GM21423 (cell line): Measurements from ENCODE around the gene ZMPSTE24.

Experiments used
- ATAC-seq: cut with Tn5 transposase; IDR thresholded peaks from one replicate; pipeline ENCODE4 v1.9.1; 2021; ENCODE audit warnings: mild to moderate bottlenecking, moderate library complexity; ENCODE audit not compliant: unreplicated experiment

The ZMPSTE24 gene

GRCh38 chr1:40303051-40303771, 45.2 kb downstream of the ZMPSTE24 start:
- no peak for ATAC-seq

- ATAC-seq = no peak
Observed at GRCh38 chr1:40303790-40304189, 45.8 kb downstream of the ZMPSTE24 start.

- no peak for ATAC-seq
Observed at GRCh38 chr1:40305451-40305850, 47.4 kb downstream of the ZMPSTE24 start.

GRCh38 chr1:40305871-40306270, 47.8 kb downstream of the ZMPSTE24 start:
- no peak for ATAC-seq

GRCh38 chr1:40306296-40306695, 48.3 kb downstream of the ZMPSTE24 start:
- ATAC-seq = no peak

- ATAC-seq = no peak
Observed at GRCh38 chr1:40307186-40307585, 49.1 kb downstream of the ZMPSTE24 start.

GRCh38 chr1:40308036-40308727, 50.1 kb downstream of the ZMPSTE24 start:
- ATAC-seq = no peak

- ATAC-seq = no peak
Observed at GRCh38 chr1:40309374-40310128, 51.5 kb downstream of the ZMPSTE24 start.

GRCh38 chr1:40310129-40310461, 52.1 kb downstream of the ZMPSTE24 start:
- ATAC-seq = no peak

GRCh38 chr1:40310983-40311642, 53.1 kb downstream of the ZMPSTE24 start:
- no peak for ATAC-seq

- no peak for ATAC-seq
Observed at GRCh38 chr1:40311692-40312091, 53.7 kb downstream of the ZMPSTE24 start.

GRCh38 chr1:40312238-40313205, 54.5 kb downstream of the ZMPSTE24 start:
- ATAC-seq = peak; percentile 53

GRCh38 chr1:40313329-40313957, 55.4 kb downstream of the ZMPSTE24 start:
- ATAC-seq = no peak

GRCh38 chr1:40313958-40314720, 56.1 kb downstream of the ZMPSTE24 start:
- no peak for ATAC-seq

- ATAC-seq = no peak
Observed at GRCh38 chr1:40314721-40315238, 56.7 kb downstream of the ZMPSTE24 start.

- peak; percentile 40 for ATAC-seq
Observed at GRCh38 chr1:40315239-40315794, 57.3 kb downstream of the ZMPSTE24 start.

GRCh38 chr1:40315795-40316594, 58.0 kb downstream of the ZMPSTE24 start:
- no peak for ATAC-seq
